HG02763 (cell line): Measurements from ENCODE around the gene FEM1A.
"Not testable (repeated sequence)": the region's sequence is repeated elsewhere in the genome, so short reads cannot be mapped to it uniquely, and the experiment has no call there.

ENCODE experiments used
- ATAC-seq: cut with Tn5 transposase; IDR thresholded peaks from one replicate; pipeline ENCODE4 v1.9.1; 2021; ENCODE audit warnings: mild to moderate bottlenecking, moderate library complexity; ENCODE audit not compliant: unreplicated experiment

FEM1A gene

DNA sequence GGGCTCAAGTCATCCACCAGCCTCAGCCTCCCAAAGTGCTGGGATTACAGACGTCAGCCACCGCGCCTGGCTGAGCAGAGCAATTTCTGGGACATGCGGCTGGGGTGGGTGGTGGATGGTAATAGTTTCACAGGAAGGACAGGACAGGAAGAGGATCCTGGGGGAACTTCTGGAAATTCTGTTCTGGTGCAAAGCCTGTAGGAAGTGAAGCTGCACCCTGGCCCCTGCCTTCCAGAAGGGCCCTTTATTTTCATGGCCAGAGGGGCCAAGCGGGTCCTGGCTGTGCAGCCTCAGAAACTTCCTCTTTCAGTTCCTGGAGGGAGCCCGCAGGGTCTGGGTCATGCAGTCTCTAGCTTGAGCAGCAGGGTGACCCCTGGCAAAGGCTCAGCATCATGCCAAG, 15.7 kb downstream of the FEM1A start:
- no peak for ATAC-seq

- no peak for ATAC-seq
Observed at GRCh38 chr19:4811328-4812131, 20.0 kb downstream of the FEM1A start.

- ATAC-seq, result no peak
Observed at GRCh38 chr19:4814625-4815425, 23.3 kb downstream of the FEM1A start.

DNA sequence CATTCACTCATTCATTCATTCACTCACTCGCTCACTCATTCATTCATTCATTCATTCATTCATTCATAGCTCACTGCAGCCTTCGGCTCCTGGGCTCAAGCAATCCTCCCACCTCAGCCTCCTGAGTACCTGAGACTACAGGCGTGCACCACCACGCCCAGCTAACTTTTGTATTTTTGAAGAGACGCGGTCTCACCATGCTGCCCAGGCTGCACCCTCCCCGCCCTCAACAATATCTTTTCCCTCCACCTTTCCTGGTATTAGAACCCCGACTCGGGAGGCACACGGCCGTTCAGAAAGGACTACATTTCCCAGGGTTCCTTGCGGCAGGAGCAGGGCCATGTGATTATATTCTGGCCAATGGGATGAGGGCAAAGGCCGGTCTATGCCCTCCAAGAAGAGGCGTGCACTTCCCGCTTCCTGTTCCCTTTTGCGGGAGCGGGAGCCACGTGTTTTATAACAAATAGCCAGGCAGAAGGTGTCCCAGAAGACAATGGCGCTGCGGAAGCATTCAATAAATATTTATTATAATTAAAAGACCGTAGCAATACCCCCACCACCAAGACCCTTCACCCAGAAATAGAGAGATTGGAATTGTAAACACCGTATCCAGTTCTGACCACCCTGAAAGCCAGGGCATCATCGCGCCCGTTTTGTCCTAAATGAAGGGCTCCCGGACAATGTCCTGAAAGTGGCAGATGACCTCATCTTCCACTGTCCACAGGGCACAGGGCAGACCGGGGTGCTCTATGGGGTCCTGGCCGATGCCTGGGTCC, 24.1 kb downstream of the FEM1A start:
- ATAC-seq, result no peak

DNA sequence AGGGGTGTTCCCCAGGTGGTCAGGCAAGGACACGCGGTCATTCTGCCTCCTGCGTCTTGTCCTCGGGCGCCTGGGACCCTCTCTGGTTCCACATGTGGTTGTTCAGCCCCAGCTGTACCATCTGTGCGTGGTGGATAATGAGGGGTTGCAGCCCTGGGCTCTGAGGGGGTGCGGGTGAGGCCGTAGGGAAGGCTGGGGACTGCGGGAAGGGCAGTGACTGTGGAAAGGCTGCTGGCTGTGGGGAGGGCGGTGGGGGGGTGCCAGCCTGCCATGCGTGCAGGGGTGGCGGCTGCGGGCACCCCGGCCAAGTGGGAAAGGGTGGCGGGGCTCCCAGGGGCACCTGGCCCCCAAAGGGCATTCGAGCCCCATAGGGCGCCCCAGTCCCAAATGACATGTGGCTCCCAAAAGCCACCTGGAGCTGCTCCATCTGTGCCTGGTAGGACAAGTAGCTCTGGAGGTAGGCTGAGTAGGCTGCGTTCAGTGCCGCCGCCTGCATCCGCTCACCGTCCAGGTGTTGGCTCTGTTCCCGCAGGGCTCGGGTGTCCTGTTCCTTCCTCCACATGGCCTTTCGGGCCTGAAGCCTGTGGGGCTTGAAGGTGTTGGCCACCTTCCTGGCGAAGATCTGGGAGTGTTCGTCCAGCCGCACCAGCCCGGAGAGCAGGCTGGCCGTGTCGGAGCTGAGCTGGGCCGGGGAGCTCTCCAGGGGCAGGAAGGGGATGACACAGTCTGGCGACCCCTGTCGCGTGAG, 24.8 kb downstream of the FEM1A start:
- ATAC-seq, result no peak

- no peak for ATAC-seq
Observed at GRCh38 chr19:4816950-4817278, 25.4 kb downstream of the FEM1A start.

DNA sequence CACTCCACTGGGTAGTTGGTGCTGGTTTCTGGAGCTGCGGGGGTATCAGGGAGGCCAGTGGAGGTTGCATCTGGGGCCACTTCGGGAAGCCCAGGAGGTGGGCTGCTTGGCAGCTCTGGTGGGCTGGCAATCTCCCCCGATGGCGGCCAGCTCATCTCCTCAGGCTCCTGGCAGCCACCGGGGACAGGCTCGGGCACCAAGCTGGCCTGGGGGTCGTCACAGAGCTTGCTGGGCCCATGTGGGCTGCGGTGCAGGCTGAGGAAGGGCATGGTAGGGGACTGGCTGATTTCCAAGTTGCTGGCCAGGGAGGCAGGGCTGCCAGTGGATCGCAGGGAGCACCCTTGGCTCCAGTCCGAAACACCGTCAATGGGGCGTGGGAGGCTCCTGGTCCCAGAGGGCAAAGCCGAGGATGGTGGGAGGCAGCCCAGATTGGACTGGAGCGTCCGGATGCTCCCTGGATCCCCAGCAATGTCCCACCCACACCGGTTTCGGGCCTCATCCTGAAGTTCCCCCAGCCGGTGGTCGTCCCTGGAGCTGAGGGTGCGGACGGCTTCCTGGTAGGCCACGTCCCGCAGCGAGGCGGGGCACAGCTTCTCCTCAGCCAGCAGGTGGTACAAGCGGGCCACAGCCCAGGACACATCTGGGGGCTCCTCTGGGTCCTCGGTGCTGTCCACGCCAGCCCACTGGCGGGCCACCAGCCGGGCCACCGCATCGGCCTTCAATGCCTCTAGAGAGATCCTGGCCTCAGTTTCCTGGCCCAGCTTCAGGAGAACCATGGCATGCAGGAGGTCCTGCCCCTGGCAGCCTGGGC, 26.1 kb downstream of the FEM1A start:
- no peak for ATAC-seq

GRCh38 chr19:4821265-4821664, 29.7 kb downstream of the FEM1A start:
- ATAC-seq, result no peak

GRCh38 chr19:4822354-4822753, 30.8 kb downstream of the FEM1A start:
- not testable (repeated sequence) for ATAC-seq

GRCh38 chr19:4823577-4823976, 32.0 kb downstream of the FEM1A start:
- ATAC-seq, result no peak

GRCh38 chr19:4829001-4829712, 37.6 kb downstream of the FEM1A start:
- ATAC-seq, result no peak

DNA sequence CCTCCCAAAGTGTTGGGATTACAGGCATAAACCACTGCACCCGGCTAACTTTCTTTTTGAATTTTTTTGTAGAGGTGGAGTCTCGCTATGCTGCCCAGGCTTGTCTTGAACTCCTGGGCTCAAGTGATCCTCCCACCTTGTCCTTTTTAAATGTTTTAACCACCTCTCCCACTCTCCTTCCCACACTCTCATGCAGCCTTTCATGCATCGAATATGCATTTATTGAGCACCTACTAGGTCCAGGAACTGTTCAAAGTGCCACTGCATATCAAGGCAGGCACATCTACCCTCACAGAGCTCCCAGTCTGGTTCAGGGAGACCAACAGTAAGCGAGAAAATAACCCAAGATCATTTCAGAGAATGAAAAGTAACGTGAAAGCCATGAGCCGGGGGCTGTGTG, 38.8 kb downstream of the FEM1A start:
- no peak for ATAC-seq

DNA sequence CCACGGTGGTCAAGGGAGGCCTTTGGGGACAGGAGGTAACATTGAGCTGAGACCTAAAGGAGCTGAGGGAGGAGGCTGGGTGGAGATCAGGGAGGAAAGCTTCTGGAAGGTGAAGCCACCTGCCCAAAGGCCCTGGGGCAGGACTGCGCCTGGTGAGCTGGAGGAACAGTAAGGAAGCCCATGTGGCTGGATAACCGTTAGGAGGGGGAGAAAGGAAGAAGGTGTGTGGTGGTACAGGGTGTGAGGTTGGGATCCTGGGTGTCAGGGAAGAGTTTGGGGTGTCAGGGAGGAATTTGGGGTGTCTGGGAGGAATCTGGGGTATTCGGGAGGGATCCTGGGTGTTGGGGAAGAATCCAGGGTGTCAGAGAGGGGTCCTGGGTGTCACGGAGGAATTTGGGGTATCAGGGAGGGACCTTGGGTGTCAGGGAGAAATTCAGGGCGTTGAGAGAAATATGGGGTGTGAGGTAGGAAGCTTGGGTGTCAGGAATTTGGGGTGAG, 39.3 kb downstream of the FEM1A start:
- ATAC-seq, result no peak

DNA sequence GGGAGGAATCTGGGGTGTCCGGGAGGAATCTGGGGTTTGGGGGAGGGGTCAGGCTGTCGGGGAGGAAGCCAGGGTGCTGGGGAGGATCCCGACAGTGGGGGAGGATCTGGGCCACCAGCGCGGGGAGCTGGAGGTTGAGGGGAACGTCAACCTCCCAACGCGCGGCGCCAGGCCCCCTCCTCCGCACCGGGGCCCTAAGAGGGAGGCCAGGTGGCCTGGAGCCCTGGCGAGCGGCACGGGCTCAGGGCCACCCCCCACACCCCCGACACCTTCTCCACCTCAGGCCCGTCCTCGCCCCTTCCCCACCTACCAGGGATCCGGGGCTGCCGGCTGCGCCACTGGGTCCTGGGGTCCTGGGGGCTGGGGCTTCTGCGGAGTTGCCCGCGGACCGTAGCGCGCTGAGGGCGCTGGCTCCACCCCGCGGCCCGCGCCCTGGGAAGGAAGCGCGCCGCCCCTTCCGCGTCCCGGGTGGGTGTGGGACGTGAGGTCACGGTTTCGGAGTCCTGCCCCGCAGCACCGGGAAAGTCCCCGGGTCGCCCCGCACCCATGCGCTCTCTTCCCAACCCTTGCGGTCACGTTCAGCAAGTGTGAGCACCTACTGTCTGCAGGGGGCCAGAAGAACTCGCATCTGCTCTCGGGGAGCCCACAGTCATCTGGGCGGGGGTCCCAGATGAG, 39.9 kb downstream of the FEM1A start, which contains the start of gene TICAM1:
TICAM1 (minus strand) TSS at position 409 of the 675 bp plus-strand sequence. CDS start 13,335 bp downstream, outside the sequence.
- peak; percentile 68 for ATAC-seq

GRCh38 chr19:4831979-4832340, 40.4 kb downstream of the FEM1A start:
- not testable (repeated sequence) for ATAC-seq

GRCh38 chr19:4832776-4833175, 41.2 kb downstream of the FEM1A start:
- no peak for ATAC-seq

DNA sequence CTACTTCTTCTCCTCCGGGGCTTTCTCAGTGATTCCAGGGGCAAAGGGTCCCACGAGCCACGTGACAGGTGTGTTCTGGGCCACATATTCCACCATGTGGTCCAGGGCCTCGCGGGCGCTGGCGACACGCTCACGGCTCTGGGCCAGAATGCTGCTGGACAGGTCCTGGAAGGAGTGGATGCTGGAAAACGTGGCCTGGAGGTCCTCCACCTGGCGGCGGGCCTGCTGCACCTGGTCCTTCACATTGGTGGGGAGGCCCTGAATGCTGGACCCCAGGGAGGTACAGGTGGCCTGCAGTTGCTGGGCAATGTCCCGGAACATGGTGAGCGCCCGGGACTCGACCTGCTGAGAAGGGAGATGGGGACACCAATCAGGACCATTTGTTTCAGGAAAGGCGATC, 47.7 kb downstream of the FEM1A start:
- ATAC-seq, result no peak

DNA sequence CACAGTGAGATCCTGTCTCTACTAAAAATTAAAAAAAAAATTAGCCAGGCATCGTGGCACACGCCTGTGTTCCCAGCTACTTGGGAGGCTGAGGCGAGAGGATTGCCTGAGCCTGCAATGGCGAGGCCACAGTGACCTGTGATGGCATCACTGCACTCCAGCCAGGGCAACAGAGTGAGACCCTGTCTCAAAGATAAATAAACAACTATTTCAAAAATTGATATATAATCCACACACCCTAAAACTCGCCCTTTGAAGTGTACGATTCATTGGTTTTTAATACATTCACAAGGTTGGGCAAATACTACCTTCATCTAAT, 52.1 kb downstream of the FEM1A start:
- ATAC-seq, result no peak
